Amniotic epithelial cell (primary cell): ENCODE measurements around the gene PRR9.

ENCODE experiments used
- DNase-seq: peaks from one replicate; pipeline ENCODE4 v3.0.0-alpha.2; 2010; ENCODE audit warnings: low read depth

Gene PRR9

DNA sequence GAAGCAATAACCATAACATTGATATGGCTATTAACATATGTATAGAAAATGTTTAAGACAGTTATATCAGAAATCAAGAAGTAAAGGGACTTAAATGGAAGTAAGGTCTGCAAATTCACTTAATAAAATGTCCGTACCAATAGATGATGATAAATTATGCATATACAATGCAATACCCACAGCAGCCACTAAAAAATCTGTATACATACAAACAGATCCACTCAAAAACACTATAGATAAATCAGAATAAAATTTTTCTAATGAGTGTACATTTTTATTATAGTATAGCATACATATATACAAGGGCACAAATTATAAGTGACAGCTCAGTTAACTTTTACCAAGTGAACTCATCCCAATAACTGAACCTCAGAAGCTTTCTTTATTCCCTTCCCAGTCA lies 48.1 kb downstream of the PRR9 start:
- no peak for DNase-seq
